IMR-90 (cell line): ENCODE data around the gene GRK5. TPM values are rescaled to one million over a fixed set of nuclear protein-coding genes. Genes with fewer than 3 reads are reported as not detected.

ENCODE experiments used
- ATAC-seq: fragments of 200-7000 bp; cut with Tn5 transposase; 2 replicates; pipeline ENCODE4 v1.9.1; 2020; ENCODE audit warnings: low read depth, mild to moderate bottlenecking, moderate library complexity
- BruUV-seq: library from RNA; stranded (reverse); fragments of 400-500 nt; replicated peaks from 2 replicates; lab custom pipeline; 2021; lab: Mats Ljungman, UMichigan
- CTCF ChIA-PET: fragments of 300-600 bp; formaldehyde crosslinking; extraction: SDS; loops from one replicate; lab custom pipeline; 2021; ENCODE audit warnings: antibody characterized with exemption; lab: Yijun Ruan, JAX
- POLR2A ChIA-PET: fragments of 300-600 bp; sonication (Branson Sonifier 250); formaldehyde crosslinking; loops from one replicate; lab custom pipeline; 2022; ENCODE audit warnings: antibody characterized with exemption; ENCODE audit not compliant: unreplicated experiment; lab: Charles Lee
- DNase-seq: peaks from one replicate; pipeline ENCODE4 v3.0.0; 2013
- H2AFZ ChIP-seq: replicated peaks from 2 replicates; pipeline ENCODE3; 2013; ENCODE audit warnings: low read length, mild to moderate bottlenecking; ENCODE audit not compliant: poor library complexity
- H2AK5ac ChIP-seq: 2 replicates; pipeline ENCODE4 v1.6.1; 2013; ENCODE audit warnings: low read depth, low read length, inconsistent platforms
- H2AK9ac ChIP-seq: replicated peaks from 2 replicates; pipeline ENCODE3; 2013; ENCODE audit warnings: mild to moderate bottlenecking, low read depth, low read length, moderate library complexity; ENCODE audit not compliant: poor library complexity
- H2BK120ac ChIP-seq: 2 replicates; pipeline ENCODE4 v1.6.1; 2013; ENCODE audit warnings: low read depth, low read length, inconsistent platforms
- H2BK15ac ChIP-seq: 3 replicates; pipeline ENCODE4 v1.6.1; 2013; ENCODE audit warnings: low read depth, low read length, inconsistent platforms
- H2BK20ac ChIP-seq: 2 replicates; pipeline ENCODE4 v1.6.1; 2013; ENCODE audit warnings: low read depth, mild to moderate bottlenecking, inconsistent platforms, low read length, moderate library complexity
- H2BK5ac ChIP-seq: 2 replicates; pipeline ENCODE4 v1.6.1; 2013; ENCODE audit warnings: mild to moderate bottlenecking, low read depth, low read length, inconsistent platforms; ENCODE audit not compliant: poor library complexity, severe bottlenecking
- H3K14ac ChIP-seq: replicated peaks from 2 replicates; pipeline ENCODE4 v1.6.1; 2013; ENCODE audit warnings: low read depth, low read length, inconsistent platforms
- H3K18ac ChIP-seq: 2 replicates; pipeline ENCODE4 v1.6.1; 2013; ENCODE audit warnings: low read depth, low read length, control low read depth
- H3K23ac ChIP-seq: 2 replicates; pipeline ENCODE4 v1.6.1; 2013; ENCODE audit warnings: low read depth, low read length, inconsistent platforms
- H3K27ac ChIP-seq: 2 replicates; pipeline ENCODE4 v1.5.1; 2013; ENCODE audit warnings: mild to moderate bottlenecking, control low read depth, low read length; ENCODE audit not compliant: insufficient read depth
- H3K27me3 ChIP-seq: 2 replicates; pipeline ENCODE4 v1.6.1; 2013; ENCODE audit warnings: low read length; ENCODE audit not compliant: control insufficient read depth, insufficient read depth
- H3K36me3 ChIP-seq: 2 replicates; pipeline ENCODE4 v1.6.1; 2013; ENCODE audit warnings: low read length, mixed read lengths; ENCODE audit not compliant: control insufficient read depth, insufficient read depth
- H3K4ac ChIP-seq: 2 replicates; pipeline ENCODE4 v1.6.1; 2013; ENCODE audit warnings: low read depth, low read length, inconsistent platforms
- H3K4me1 ChIP-seq: 2 replicates; pipeline ENCODE4 v1.6.1; 2013; ENCODE audit warnings: low read length, mixed read lengths; ENCODE audit not compliant: control insufficient read depth, insufficient read depth
- H3K4me2 ChIP-seq: 2 replicates; pipeline ENCODE4 v1.6.1; 2013; ENCODE audit warnings: low read depth, mild to moderate bottlenecking, control low read depth, low read length, moderate library complexity
- H3K4me3 ChIP-seq: 2 replicates; pipeline ENCODE4 v1.5.1; 2013; ENCODE audit warnings: low read depth, mild to moderate bottlenecking, control low read depth, low read length, moderate library complexity; ENCODE audit not compliant: insufficient read depth
- H3K56ac ChIP-seq: 2 replicates; pipeline ENCODE4 v1.6.1; 2013; ENCODE audit warnings: low read length, inconsistent platforms; ENCODE audit not compliant: insufficient read depth; ENCODE audit errors: extremely low read depth
- H3K79me1 ChIP-seq, 2 experiments: 2 replicates each; pipeline ENCODE4 v1.6.1; 2013; ENCODE audit warnings: low read length in 2 of 2, inconsistent platforms in 1 of 2, low read depth in 1 of 2
- H3K9ac ChIP-seq: 2 replicates; pipeline ENCODE4 v1.6.1; 2013; ENCODE audit warnings: low read depth, low read length, control low read depth
- H3K9me1 ChIP-seq: 2 replicates; pipeline ENCODE4 v1.6.1; 2013; ENCODE audit warnings: low read length, inconsistent platforms; ENCODE audit not compliant: insufficient read depth
- H3K9me3 ChIP-seq: 2 replicates; pipeline ENCODE4 v1.6.1; 2013; ENCODE audit warnings: low read length; ENCODE audit not compliant: control insufficient read depth, insufficient read depth
- H4K20me1 ChIP-seq: 2 replicates; pipeline ENCODE4 v1.6.1; 2013; ENCODE audit warnings: low read length, inconsistent platforms; ENCODE audit not compliant: insufficient read depth
- H4K5ac ChIP-seq: 2 replicates; pipeline ENCODE4 v1.6.1; 2013; ENCODE audit warnings: mild to moderate bottlenecking, low read depth, low read length, control low read depth
- H4K8ac ChIP-seq, 2 experiments: 2 replicates each; pipeline ENCODE4 v1.6.1; 2013; ENCODE audit warnings: low read depth in 2 of 2, low read length in 2 of 2, control low read depth in 1 of 2, inconsistent platforms in 1 of 2
- H4K91ac ChIP-seq: 2 replicates; pipeline ENCODE4 v1.6.1; 2013; ENCODE audit warnings: low read depth, low read length, inconsistent platforms; ENCODE audit not compliant: insufficient read depth
- BHLHE40 ChIP-seq: fragments of 150-350 bp; IDR thresholded peaks from 2 replicates; pipeline ENCODE4 v1.6.1; 2016; ENCODE audit warnings: mild to moderate bottlenecking, low read depth, low read length
- CTCF ChIP-seq: conservative IDR thresholded peaks from 2 replicates; pipeline ENCODE4 v1.5.1; 2012; ENCODE audit warnings: mild to moderate bottlenecking, low read depth, low read length, improper control_type of control experiment
- MAFK ChIP-seq: IDR thresholded peaks from 2 replicates; pipeline ENCODE4 v1.6.1; 2012; ENCODE audit warnings: low read depth, low read length, improper control_type of control experiment
- MAZ ChIP-seq: IDR thresholded peaks from 2 replicates; pipeline ENCODE4 v1.6.1; 2012; ENCODE audit warnings: low read depth, mild to moderate bottlenecking, low read length, improper control_type of control experiment, moderate library complexity, borderline replicate concordance
- MXI1 ChIP-seq: IDR thresholded peaks from 2 replicates; pipeline ENCODE4 v1.6.1; 2012; ENCODE audit warnings: low read depth, mild to moderate bottlenecking, low read length, moderate library complexity, borderline replicate concordance
- RAD21 ChIP-seq: IDR thresholded peaks from 2 replicates; pipeline ENCODE4 v1.6.1; 2012; ENCODE audit warnings: low read length, improper control_type of control experiment
- RFX5 ChIP-seq: IDR thresholded peaks from 2 replicates; pipeline ENCODE4 v1.8.0; 2012; ENCODE audit warnings: low read depth, mild to moderate bottlenecking, low read length, moderate library complexity
- WGBS, 2 experiments: methylation state at CpG; one replicate each; pipeline versions ENCODE4 v1.1.5 to v1.1.7; 2013; ENCODE audit warnings: missing lambda C conversion rate in 2 of 2; ENCODE audit not compliant: insufficient read length in 1 of 2; ENCODE audit errors: extremely low coverage in 2 of 2; 5-methylcytosine and 5-hydroxymethylcytosine counted together
- dilution Hi-C: fragments of 300-500 bp; cut with HindIII; formaldehyde crosslinking; loops from one replicate; pipeline ENCODE4 v1.14.3; 2018; ENCODE audit warnings: low sequenced_read_pairs; ENCODE audit not compliant: unreplicated experiment
- in situ Hi-C: fragments of 300-500 bp; cut with MboI; formaldehyde crosslinking; loops from 3 replicates; pipeline ENCODE4 v1.14.3; 2019; ENCODE audit warnings: low sequenced_read_pairs, inconsistent platforms, mixed read lengths
- intact Hi-C: fragments of 100-400 bp; cut with micrococcal nuclease; formaldehyde crosslinking; loops from 2 replicates; pipeline ENCODE4 v1.10.0; 2022
- polyA plus RNA-seq, 3 experiments: library from polyadenylated mRNA; depleted of rRNA; stranded (reverse); fragments of >200 nt; gene quantifications; 2 replicates each; pipeline ENCODE4 v1.2.3, GENCODE V29; 2012; ENCODE audit warnings: low replicate concordance in 1 of 3
- total RNA-seq: library from RNA; depleted of rRNA; stranded (reverse); fragments of >200 nt; gene quantifications from 2 replicates; pipeline ENCODE4 v1.2.3, GENCODE V29; 2012
- TF ChIP-seq, protein P1 (sequence below): fragments of 150-350 bp; IDR thresholded peaks from 2 replicates; pipeline ENCODE4 v1.6.1; 2017; ENCODE audit warnings: mild to moderate bottlenecking, antibody characterized with exemption, low read length, low read depth

The GRK5 gene
- total and polyA plus RNA-seq, 2 of the 4 experiments (the other 2 are of a cell fraction), result 12.9 to 16.3 TPM

DNA sequence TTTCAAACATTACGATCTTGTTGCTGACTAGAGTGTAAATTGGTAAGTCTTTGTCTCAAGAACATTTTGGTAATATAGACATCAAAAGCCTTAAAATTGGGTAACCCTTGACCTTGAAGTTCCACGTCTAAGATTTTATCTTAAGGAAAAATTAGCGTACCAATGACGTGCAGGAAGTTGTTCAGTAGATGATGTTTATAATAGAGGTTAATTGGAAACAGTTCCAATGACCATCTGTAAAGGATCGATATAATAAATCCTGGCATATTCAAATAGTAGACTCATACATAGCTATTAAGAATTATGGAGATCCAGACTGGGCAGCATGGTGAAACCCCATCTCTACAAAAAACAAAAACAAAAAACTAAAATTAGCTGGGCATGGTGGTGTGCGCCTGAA is 20.5 kb downstream of the GRK5 start:
- Histone ChIP-seq H3K56ac (no peak overlapping the region), H2BK15ac (no peak overlapping the region), H3K4ac (no peak overlapping the region), H3K9ac (no peak overlapping the region), H2AK9ac (no peak overlapping the region), H3K4me1 (peaks cover 18% of the 10 kb centered on the region), H2AFZ (no peak overlapping the region), H3K27me3 (no peaks in the 10 kb centered on the region), H3K4me2 (no peak overlapping the region), H3K9me3 (no peaks in the 10 kb centered on the region), H4K8ac (no peak overlapping the region), H3K9me1 (peaks cover 16% of the 10 kb centered on the region), H4K20me1 (peaks cover 52% of the 10 kb centered on the region), H4K91ac (no peak overlapping the region), H2AK5ac (no peak overlapping the region), H3K27ac (no peak overlapping the region), H3K36me3 (peaks cover 3% of the 10 kb centered on the region; the same call in 1 of the 2 replicates), H3K18ac (no peak overlapping the region), H3K14ac (no peak overlapping the region), H2BK120ac (no peak overlapping the region), H3K79me1 (peaks cover 48 to 80% of the 10 kb centered on the region in 2 experiments), H3K4me3 (no peak overlapping the region), H2BK5ac (no peak overlapping the region), H3K23ac (no peak overlapping the region), H4K5ac (no peak overlapping the region), H2BK20ac (no peak overlapping the region)
- POLR2A ChIA-PET, result no interaction called here
- CTCF ChIA-PET, result no interaction called here
- BruUV-seq, result no TSS peak
- ATAC-seq, result no peak
- no peak for DNase-seq
- no peak for TF ChIP-seq MXI1
- TF ChIP-seq BHLHE40, result no peak
- TF ChIP-seq MAFK, result no peak
- TF ChIP-seq RFX5, result no peak
- TF ChIP-seq, protein P1, sequence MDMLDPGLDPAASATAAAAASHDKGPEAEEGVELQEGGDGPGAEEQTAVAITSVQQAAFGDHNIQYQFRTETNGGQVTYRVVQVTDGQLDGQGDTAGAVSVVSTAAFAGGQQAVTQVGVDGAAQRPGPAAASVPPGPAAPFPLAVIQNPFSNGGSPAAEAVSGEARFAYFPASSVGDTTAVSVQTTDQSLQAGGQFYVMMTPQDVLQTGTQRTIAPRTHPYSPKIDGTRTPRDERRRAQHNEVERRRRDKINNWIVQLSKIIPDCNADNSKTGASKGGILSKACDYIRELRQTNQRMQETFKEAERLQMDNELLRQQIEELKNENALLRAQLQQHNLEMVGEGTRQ, result no peak
- TF ChIP-seq MAZ, result no peak
- TF ChIP-seq RAD21, result no peak
- TF ChIP-seq CTCF, result no peak
- dilution Hi-C loops (no loop called here), intact Hi-C loops (no loop called here), in situ Hi-C loops (no loop called here)
- WGBS, 2 experiments, result no CpG with 5 or more reads among the region's 6 CpGs
